Measurements from ENCODE around the gene CCDC6. TPM values are rescaled to one million over a fixed set of nuclear protein-coding genes. Genes with fewer than 3 reads are reported as not detected.
A peak's percentile ranks its signal among the peaks of the same experiment; 100 is the strongest.

CCDC6 gene
- total RNA-seq, 1 experiment from 2014 or later: 54.9 TPM

- no TSS peak for BruUV-seq (replicated peaks)
- no peaks in the 10 kb centered on the region for H3K9me2 ChIP-seq (ENCODE audit: insufficient read depth)
- no peak overlapping the region for H3K4me3 ChIP-seq (replicated peaks in 1 of 2; ENCODE audit: low read depth in 1 of 2, low read length in 2 of 2)
- H3K79me2 ChIP-seq (ENCODE audit: insufficient read depth, low read length): no peaks in the 10 kb centered on the region
- no peak overlapping the region for H3K27ac ChIP-seq (ENCODE audit: low read depth, low read length)
- H3K9ac ChIP-seq (ENCODE audit: low read length): no peak overlapping the region
- no peaks in the 10 kb centered on the region for H3K9me3 ChIP-seq (ENCODE audit: control insufficient read depth in 1 of 2, insufficient read depth in 1 of 2, low read depth in 1 of 2, low read length in 2 of 2)
- peak; percentile 73 for ATAC-seq
- RAD21 ChIA-PET (ENCODE audit: low non-redundant PET in 1 of 2, low total read pairs in 2 of 2, uncharacterized antibody in 2 of 2, unreplicated experiment in 2 of 2): interaction anchor here in 1 of 2 experiments (0.6 kb wide), 1 partner anchor 17 kb away, joined by 3 read pairs; no protein-coding TSS in a partner anchor
- no peak overlapping the region for H3K4me2 ChIP-seq (ENCODE audit: low read length)
- no peaks in the 10 kb centered on the region for H3K27me3 ChIP-seq (ENCODE audit: insufficient read depth, low read length)
- POLR2A ChIA-PET: no interaction called here
- TF ChIP-seq RAD21 (IDR thresholded peaks at IDR 0.05; ENCODE audit: low read depth): peak; percentile 25; the same call in 1 of the 2 replicates
- TF ChIP-seq, protein P1, sequence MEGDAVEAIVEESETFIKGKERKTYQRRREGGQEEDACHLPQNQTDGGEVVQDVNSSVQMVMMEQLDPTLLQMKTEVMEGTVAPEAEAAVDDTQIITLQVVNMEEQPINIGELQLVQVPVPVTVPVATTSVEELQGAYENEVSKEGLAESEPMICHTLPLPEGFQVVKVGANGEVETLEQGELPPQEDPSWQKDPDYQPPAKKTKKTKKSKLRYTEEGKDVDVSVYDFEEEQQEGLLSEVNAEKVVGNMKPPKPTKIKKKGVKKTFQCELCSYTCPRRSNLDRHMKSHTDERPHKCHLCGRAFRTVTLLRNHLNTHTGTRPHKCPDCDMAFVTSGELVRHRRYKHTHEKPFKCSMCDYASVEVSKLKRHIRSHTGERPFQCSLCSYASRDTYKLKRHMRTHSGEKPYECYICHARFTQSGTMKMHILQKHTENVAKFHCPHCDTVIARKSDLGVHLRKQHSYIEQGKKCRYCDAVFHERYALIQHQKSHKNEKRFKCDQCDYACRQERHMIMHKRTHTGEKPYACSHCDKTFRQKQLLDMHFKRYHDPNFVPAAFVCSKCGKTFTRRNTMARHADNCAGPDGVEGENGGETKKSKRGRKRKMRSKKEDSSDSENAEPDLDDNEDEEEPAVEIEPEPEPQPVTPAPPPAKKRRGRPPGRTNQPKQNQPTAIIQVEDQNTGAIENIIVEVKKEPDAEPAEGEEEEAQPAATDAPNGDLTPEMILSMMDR (IDR thresholded peaks at IDR 0.05 in 2 of 3, conservative IDR thresholded peaks at IDR 0.05 in 1 of 3; ENCODE audit: borderline replicate concordance in 1 of 3, insufficient read depth in 1 of 3, low read depth in 2 of 3, low read length in 2 of 3): peak; percentile 25 to 61 (median 52); a peak in 5 of 6 replicates
- TF ChIP-seq POLR2A (IDR thresholded peaks at IDR 0.05; ENCODE audit: borderline replicate concordance, extremely low read depth, insufficient read depth, insufficient read length): no peak
- TF ChIP-seq SRF (IDR thresholded peaks at IDR 0.05; ENCODE audit: low read depth): no peak
- peaks cover 20 to 28% of the 10 kb centered on the region in 2 experiments; a peak in 3 of 4 replicates for H3K36me3 ChIP-seq (ENCODE audit: control insufficient read depth in 1 of 2, insufficient read depth in 2 of 2, low read length in 2 of 2)
- no peak overlapping the region for H2AFZ ChIP-seq (ENCODE audit: low read depth, low read length, poor library complexity, severe bottlenecking)
- no peak for DNase-seq (ENCODE audit: low read depth, low spot score)
- CTCF ChIA-PET: no interaction called here
- intact Hi-C loops (cut with micrococcal nuclease): no loop called here
- H4K20me1 ChIP-seq (ENCODE audit: insufficient read depth): no peaks in the 10 kb centered on the region
- no peaks in the 10 kb centered on the region for H3K4me1 ChIP-seq (ENCODE audit: control insufficient read depth in 1 of 2, insufficient read depth in 2 of 2, low read length in 2 of 2)
Measured at GRCh38 chr10:59805014-59805413, 101.3 kb downstream of the CCDC6 start.

GRCh38 chr10:59804220-59804619 lies 102.1 kb downstream of the CCDC6 start:
- no peak overlapping the region for H3K9ac ChIP-seq (ENCODE audit: low read length)
- TF ChIP-seq YY1 (IDR thresholded peaks at IDR 0.05; ENCODE audit: extremely low read depth, insufficient replicate concordance, low read depth, low read length) (no peak), ZBTB33 (IDR thresholded peaks at IDR 0.05; ENCODE audit: extremely low read depth, insufficient replicate concordance, low read length) (no peak)
- no peak overlapping the region for H3K4me2 ChIP-seq (ENCODE audit: low read length)
- H4K20me1 ChIP-seq (ENCODE audit: insufficient read depth): no peaks in the 10 kb centered on the region
- H3K27me3 ChIP-seq (ENCODE audit: insufficient read depth, low read length): no peaks in the 10 kb centered on the region
- H3K9me3 ChIP-seq (ENCODE audit: control insufficient read depth in 1 of 2, insufficient read depth in 1 of 2, low read depth in 1 of 2, low read length in 2 of 2): no peaks in the 10 kb centered on the region
- no peak overlapping the region for H2AFZ ChIP-seq (ENCODE audit: low read depth, low read length, poor library complexity, severe bottlenecking)
- no peaks in the 10 kb centered on the region for H3K4me1 ChIP-seq (ENCODE audit: control insufficient read depth in 1 of 2, insufficient read depth in 2 of 2, low read length in 2 of 2)
- ChIA-PET RAD21 (ENCODE audit: low non-redundant PET in 1 of 2, low total read pairs in 2 of 2, uncharacterized antibody in 2 of 2, unreplicated experiment in 2 of 2) (no interaction called here), POLR2A (no interaction called here), CTCF (no interaction called here)
- intact Hi-C loops (cut with micrococcal nuclease): no loop called here
- ATAC-seq (no peak), DNase-seq (ENCODE audit: low read depth, low spot score) (no peak)
- H3K9me2 ChIP-seq (ENCODE audit: insufficient read depth): no peaks in the 10 kb centered on the region
- no peak overlapping the region for H3K4me3 ChIP-seq (replicated peaks in 1 of 2; ENCODE audit: low read depth in 1 of 2, low read length in 2 of 2)
- no TSS peak for BruUV-seq (replicated peaks)
- peaks cover 20 to 28% of the 10 kb centered on the region in 2 experiments; a peak in 3 of 4 replicates for H3K36me3 ChIP-seq (ENCODE audit: control insufficient read depth in 1 of 2, insufficient read depth in 2 of 2, low read length in 2 of 2)
- H3K79me2 ChIP-seq (ENCODE audit: insufficient read depth, low read length): no peaks in the 10 kb centered on the region
- H3K27ac ChIP-seq (ENCODE audit: low read depth, low read length): no peak overlapping the region
